K562 (cell line): ENCODE data around the gene CEP72. TPM values are rescaled to one million over a fixed set of nuclear protein-coding genes. Genes with fewer than 3 reads are reported as not detected.

Experiments
- ATAC-seq: fragments of 200-7000 bp; cut with Tn5 transposase; 3 replicates; pipeline ENCODE4 v1.9.1; 2020; ENCODE audit warnings: moderate library complexity
- BruUV-seq: library from RNA; stranded (reverse); fragments of 400-500 nt; replicated peaks from 2 replicates; lab custom pipeline; 2021; lab: Mats Ljungman, UMichigan
- CTCF ChIA-PET: fragments of 300-600 bp; formaldehyde crosslinking; extraction: SDS; loops from one replicate; lab custom pipeline; 2021; ENCODE audit warnings: low intra/inter-chr PET ratio; lab: Yijun Ruan, JAX
- POLR2A ChIA-PET: fragments of 300-600, 350-650 bp; sonication (Branson Sonifier 250); formaldehyde crosslinking; extraction: SDS; loops from one replicate; lab custom pipeline; 2021; ENCODE audit warnings: antibody characterized with exemption, inconsistent platforms; lab: Yijun Ruan, JAX
- DNase-seq, 4 experiments: peaks; one replicate each; pipeline versions ENCODE4 v3.0.0 to v3.0.0-alpha.2; 2011 to 2018; ENCODE audit warnings: low spot score in 3 of 4, mixed read lengths in 3 of 4; ENCODE audit errors: extremely low read depth in 1 of 4
- FAIRE-seq: peaks from 2 replicates; lab custom pipeline; 2011; peaks lifted over from hg19 to GRCh38; lab: Jason Lieb, UNC
- H2AFZ ChIP-seq: 2 replicates; pipeline ENCODE4 v1.6.0; 2011; ENCODE audit warnings: low read depth, low read length, control low read depth, inconsistent platforms
- H3K27ac ChIP-seq: fragments of 200-600 bp; 3 replicates; pipeline ENCODE4 v1.8.0; 2011; ENCODE audit warnings: low read depth, mild to moderate bottlenecking, control low read depth, inconsistent platforms, low read length, moderate library complexity, mixed read lengths; ENCODE audit errors: extremely low read depth
- H3K27me3 ChIP-seq, 2 experiments: fragments of 300-600 bp in 1 of 2; 2 replicates in 1 of 2; 3 replicates in 1 of 2; pipeline versions ENCODE4 v1.6.0 to v1.8.0; 2011; ENCODE audit warnings: inconsistent platforms in 2 of 2, low read length in 2 of 2, mild to moderate bottlenecking in 1 of 2, mixed read lengths in 1 of 2, moderate library complexity in 1 of 2; ENCODE audit not compliant: control insufficient read depth in 2 of 2, insufficient read depth in 2 of 2
- H3K36me3 ChIP-seq: fragments of 300-600 bp; 3 replicates; pipeline ENCODE4 v1.8.0; 2011; ENCODE audit warnings: mild to moderate bottlenecking, low read length, inconsistent platforms; ENCODE audit not compliant: control insufficient read depth, insufficient read depth
- H3K4me1 ChIP-seq, 2 experiments: fragments of 200-600 bp in 1 of 2; replicated peaks in 1 of 2; 2 replicates in 1 of 2; 3 replicates in 1 of 2; pipeline versions ENCODE4 v1.5.1 to v1.8.0; 2011; ENCODE audit warnings: inconsistent platforms in 2 of 2, low read length in 2 of 2, mild to moderate bottlenecking in 1 of 2, mixed read lengths in 1 of 2, moderate library complexity in 1 of 2; ENCODE audit not compliant: control insufficient read depth in 2 of 2, insufficient read depth in 2 of 2
- H3K4me2 ChIP-seq: 2 replicates; pipeline ENCODE4 v1.6.1; 2011; ENCODE audit warnings: low read length, control low read depth, inconsistent platforms, mixed read lengths; ENCODE audit not compliant: insufficient read depth
- H3K4me3 ChIP-seq: fragments of 200-600 bp; sonication (generic), shearing (Covaris generic); 2 replicates; pipeline ENCODE4 v1.5.1; 2016; ENCODE audit warnings: control low read depth, inconsistent platforms
- H3K79me2 ChIP-seq: fragments of 200-600 bp; 3 replicates; pipeline ENCODE4 v1.8.0; 2011; ENCODE audit warnings: low read length, inconsistent platforms; ENCODE audit not compliant: control insufficient read depth, insufficient read depth
- H3K9ac ChIP-seq, 2 experiments: 2 replicates each; pipeline versions ENCODE4 v1.6.0 to v1.6.1; 2011; ENCODE audit warnings: low read depth in 2 of 2, low read length in 2 of 2, control low read depth in 1 of 2, inconsistent platforms in 1 of 2, mild to moderate bottlenecking in 1 of 2, mixed read lengths in 1 of 2; ENCODE audit not compliant: insufficient read depth in 1 of 2
- H3K9me1 ChIP-seq: one replicate; pipeline ENCODE4 v1.6.0; 2011; ENCODE audit warnings: inconsistent platforms, mild to moderate bottlenecking, low read length, moderate library complexity; ENCODE audit not compliant: control insufficient read depth, insufficient read depth
- H3K9me3 ChIP-seq: replicated peaks from 2 replicates; pipeline ENCODE4 v1.5.1; 2011; ENCODE audit warnings: low read depth, low read length, inconsistent platforms; ENCODE audit not compliant: control insufficient read depth, insufficient read depth
- H4K20me1 ChIP-seq: replicated peaks from 2 replicates; pipeline ENCODE4 v1.6.1; 2011; ENCODE audit warnings: low read length, inconsistent platforms, mixed read lengths; ENCODE audit not compliant: control insufficient read depth, insufficient read depth
- C11orf30 ChIP-seq: fragments of 450-650 bp; IDR thresholded peaks from 2 replicates; pipeline ENCODE4 v1.6.1; 2016; ENCODE audit warnings: low read depth, mild to moderate bottlenecking
- EGR1 ChIP-seq: fragments of 450-650 bp; conservative IDR thresholded peaks from 2 replicates; pipeline ENCODE4 v1.6.1; 2017; ENCODE audit warnings: mild to moderate bottlenecking
- HDAC2 ChIP-seq: fragments of 450-650 bp; IDR thresholded peaks from 2 replicates; pipeline ENCODE4 v1.6.1; 2016; ENCODE audit warnings: mild to moderate bottlenecking
- MYNN ChIP-seq, 2 experiments: sonication (generic); formaldehyde crosslinking in 1 of 2; IDR thresholded peaks; 2 replicates each; pipeline versions ENCODE4 v1.5.0 to v1.6.1; 2016 to 2020; ENCODE audit warnings: antibody characterized with exemption in 1 of 2, missing genetic modification reagents in 1 of 2
- NR2C1 ChIP-seq, 2 experiments: fragments of 450-650 bp; IDR thresholded peaks; 2 replicates each; pipeline ENCODE4 v1.6.1; 2017; ENCODE audit warnings: mild to moderate bottlenecking in 2 of 2, antibody characterized with exemption in 1 of 2, inconsistent platforms in 1 of 2, missing compliant biosample characterization in 1 of 2, missing genetic modification characterization in 1 of 2
- WGBS: fragments of 100-300 bp; shearing (Covaris generic); methylation state at CpG from one replicate; pipeline ENCODE4 v1.1.6; 2016; ENCODE audit warnings: low coverage, mixed read lengths; ENCODE audit not compliant: insufficient coverage; ENCODE audit errors: missing lambda C conversion rate; 5-methylcytosine and 5-hydroxymethylcytosine counted together
- in situ Hi-C: fragments of 300-500 bp; cut with MboI; formaldehyde crosslinking; loops from 4 replicates; pipeline ENCODE4 v1.15.0; 2018; ENCODE audit warnings: inconsistent platforms, mixed read lengths
- intact Hi-C: fragments of 100-400 bp; cut with micrococcal nuclease; formaldehyde crosslinking; loops from 2 replicates; pipeline ENCODE4 v1.14.2; 2022
- polyA plus RNA-seq, 8 experiments: library from polyadenylated mRNA; depleted of rRNA in 4 of 8; stranded (reverse) in 5 of 8; unstranded in 3 of 8; fragments of >200 nt; fragmentation: Nextera tagmentation in 2 of 8; fragmentation: Illumina TruSeq in 1 of 8; extraction: Ambion mirVana in 2 of 8; extraction: Trizol in 1 of 8; gene quantifications; 2 replicates each; pipeline versions ENCODE4 v1.2.1 to v1.2.3, GENCODE V29; 2011 to 2014; ENCODE audit warnings: inconsistent platforms in 1 of 8, missing spikeins in 1 of 8
- total RNA-seq, 7 experiments: library from RNA; depleted of rRNA in 6 of 7; stranded (reverse); fragments of >200 nt in 6 of 7; fragmentation: Illumina TruSeq in 2 of 7; extraction: Trizol in 2 of 7; gene quantifications; 2 replicates each; pipeline versions ENCODE4 v1.2.1 to v1.2.3, GENCODE V29; 2011 to 2021; ENCODE audit warnings: low replicate concordance in 1 of 7

The CEP72 gene
- total and polyA plus RNA-seq, 9 of the 15 experiments (the other 6 are each of a cell fraction or from before 2014, with no cell fraction given), result 0.89 to 38.1 (median 14.2) TPM

DNA sequence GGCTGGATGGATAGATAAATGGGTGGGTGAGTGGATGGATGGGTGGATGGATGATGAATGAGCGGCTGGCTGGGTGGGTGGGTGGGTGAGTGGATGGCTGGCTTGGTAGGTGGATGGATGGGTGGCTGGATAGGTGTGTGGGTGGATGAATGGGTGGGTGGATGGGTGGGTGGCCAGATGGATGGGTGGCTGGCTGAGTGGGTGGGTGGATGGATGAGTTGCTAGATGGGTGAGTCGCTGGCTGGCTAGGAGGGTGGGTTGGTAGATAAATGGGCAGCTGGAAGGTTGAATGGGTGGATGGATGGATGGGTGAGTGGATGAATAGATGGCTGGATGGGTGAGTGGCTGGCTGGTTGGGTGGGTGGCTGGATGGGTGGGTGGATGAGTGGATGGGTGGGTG is 27.9 kb upstream of the CEP72 start (continued):
- TF ChIP-seq HDAC2 (no peak), MYNN (IDR thresholded peaks at IDR 0.05) (no peak), MYNN (CRISPR knock-in tag; IDR thresholded peaks at IDR 0.05) (no peak), NR2C1 (IDR thresholded peaks at IDR 0.05) (no peak), NR2C1 (tag; IDR thresholded peaks at IDR 0.05) (no peak)

DNA sequence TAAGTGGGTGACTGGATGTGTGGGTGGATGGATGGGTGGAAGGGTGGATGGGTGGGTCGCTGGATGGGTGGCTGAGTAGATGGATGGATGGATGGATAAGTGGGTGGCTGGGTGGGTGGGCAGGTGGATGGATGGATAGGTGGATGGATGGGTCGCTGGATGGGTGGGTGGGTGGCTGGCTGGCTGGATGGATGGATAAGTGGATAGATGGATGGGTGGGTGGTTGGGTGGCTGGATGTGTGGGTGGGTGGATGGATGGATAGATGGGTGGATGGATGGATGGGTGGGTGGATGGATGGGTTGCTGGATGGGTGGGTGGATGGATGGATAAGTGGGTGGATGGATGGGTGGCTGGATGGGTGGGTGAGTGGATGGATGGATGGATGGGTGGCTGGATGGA is 27.3 kb upstream of the CEP72 start:
- Histone ChIP-seq H3K4me1 (no peaks in the 10 kb centered on the region), H2AFZ (no peak overlapping the region), H3K27ac (no peak overlapping the region), H3K4me2 (no peak overlapping the region), H3K4me3 (no peak overlapping the region), H3K27me3 (peaks cover 33 to 66% of the 10 kb centered on the region in 2 experiments; a peak in 4 of 5 replicates), H4K20me1 (no peaks in the 10 kb centered on the region; the same call in 1 of the 2 replicates), H3K79me2 (no peaks in the 10 kb centered on the region), H3K9me1 (no peaks in the 10 kb centered on the region), H3K9me3 (no peaks in the 10 kb centered on the region), H3K36me3 (no peaks in the 10 kb centered on the region), H3K9ac (no peak overlapping the region)
- FAIRE-seq (no peak), ATAC-seq (no peak), DNase-seq (no peak)
- ChIA-PET CTCF (no interaction called here), POLR2A (no interaction called here)
- in situ Hi-C loops, result no loop called here
- intact Hi-C loops, result no loop called here
- WGBS, result 0% methylated on average over 1 of the region's 2 CpGs
- no TSS peak for BruUV-seq
- TF ChIP-seq C11orf30 (no peak), EGR1 (peak; percentile 18)
